Neural progenitor cell (in vitro differentiated cells): Measurements from ENCODE around the gene SEPTIN11.

Experiments used
- EZH2 ChIP-seq: fragments of 200-600 bp; sonication (generic); IDR thresholded peaks from 2 replicates; pipeline ENCODE4 v1.6.1; 2017; ENCODE audit warnings: antibody characterized with exemption, mild to moderate bottlenecking, moderate library complexity
- EZH2phosphoT487 ChIP-seq: fragments of 200-600 bp; sonication (generic); IDR thresholded peaks from 2 replicates; pipeline ENCODE4 v1.6.1; 2017; ENCODE audit warnings: antibody characterized with exemption
- TF ChIP-seq, protein P1 (sequence below): fragments of 200-600 bp; sonication (generic); IDR thresholded peaks from 2 replicates; pipeline ENCODE4 v1.5.1; 2017; ENCODE audit warnings: antibody characterized with exemption, mild to moderate bottlenecking

DNA sequence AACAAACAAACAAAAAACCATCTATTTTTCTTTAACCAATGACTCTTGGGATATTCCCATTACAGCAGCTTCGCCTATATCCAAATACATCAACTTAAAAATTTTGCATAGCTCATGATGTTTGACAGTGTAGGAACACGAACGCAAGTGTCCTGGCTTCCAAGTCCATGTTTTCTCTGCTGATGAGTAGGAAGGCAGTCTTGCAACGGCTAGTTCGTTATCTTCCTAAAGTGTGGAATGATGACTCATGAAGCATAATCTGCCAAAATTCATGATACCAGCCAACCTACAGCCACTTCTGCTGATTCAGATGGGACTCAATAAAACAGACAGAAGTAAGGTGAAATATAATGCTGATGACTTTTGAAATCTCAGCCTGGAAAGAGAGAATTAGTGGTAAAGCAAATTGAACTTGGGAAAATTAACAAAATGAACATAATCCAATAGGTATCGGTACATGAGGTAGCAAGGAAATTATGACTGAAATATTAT lies 6.4 kb upstream of the SEPTIN11 start:
- TF ChIP-seq, protein P1, sequence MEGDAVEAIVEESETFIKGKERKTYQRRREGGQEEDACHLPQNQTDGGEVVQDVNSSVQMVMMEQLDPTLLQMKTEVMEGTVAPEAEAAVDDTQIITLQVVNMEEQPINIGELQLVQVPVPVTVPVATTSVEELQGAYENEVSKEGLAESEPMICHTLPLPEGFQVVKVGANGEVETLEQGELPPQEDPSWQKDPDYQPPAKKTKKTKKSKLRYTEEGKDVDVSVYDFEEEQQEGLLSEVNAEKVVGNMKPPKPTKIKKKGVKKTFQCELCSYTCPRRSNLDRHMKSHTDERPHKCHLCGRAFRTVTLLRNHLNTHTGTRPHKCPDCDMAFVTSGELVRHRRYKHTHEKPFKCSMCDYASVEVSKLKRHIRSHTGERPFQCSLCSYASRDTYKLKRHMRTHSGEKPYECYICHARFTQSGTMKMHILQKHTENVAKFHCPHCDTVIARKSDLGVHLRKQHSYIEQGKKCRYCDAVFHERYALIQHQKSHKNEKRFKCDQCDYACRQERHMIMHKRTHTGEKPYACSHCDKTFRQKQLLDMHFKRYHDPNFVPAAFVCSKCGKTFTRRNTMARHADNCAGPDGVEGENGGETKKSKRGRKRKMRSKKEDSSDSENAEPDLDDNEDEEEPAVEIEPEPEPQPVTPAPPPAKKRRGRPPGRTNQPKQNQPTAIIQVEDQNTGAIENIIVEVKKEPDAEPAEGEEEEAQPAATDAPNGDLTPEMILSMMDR = no peak
- TF ChIP-seq EZH2 (no peak), EZH2phosphoT487 (no peak)
